Liver (tissue), 9 donors: Measurements from ENCODE around the gene RIOK1. TPM values are rescaled to one million over a fixed set of nuclear protein-coding genes. Genes with fewer than 3 reads are reported as not detected.
A peak's percentile ranks its signal among the peaks of the same experiment; 100 is the strongest.

Experiments used
- DNase-seq: peaks from one replicate; pipeline ENCODE4 v3.0.0-alpha.2; 2017; ENCODE audit warnings: low spot score
- H3K27ac ChIP-seq, 2 donors: one replicate each; pipeline ENCODE4 v1.7.0; 2013; ENCODE audit warnings: inconsistent platforms in 2 of 2, low read length in 2 of 2, control low read depth in 1 of 2, low read depth in 1 of 2, mild to moderate bottlenecking in 1 of 2
- H3K27me3 ChIP-seq, 4 donors: one replicate each; pipeline versions ENCODE4 v1.6.1 to v1.7.0; 2013; ENCODE audit warnings: low read length in 3 of 4, inconsistent platforms in 1 of 4, mild to moderate bottlenecking in 1 of 4, moderate library complexity in 1 of 4; ENCODE audit not compliant: control insufficient read depth in 4 of 4, insufficient read depth in 4 of 4
- H3K36me3 ChIP-seq, 4 donors: one replicate each; pipeline versions ENCODE4 v1.6.1 to v1.7.0; 2013; ENCODE audit warnings: low read length in 3 of 4, mild to moderate bottlenecking in 3 of 4, low read depth in 1 of 4, moderate library complexity in 1 of 4; ENCODE audit not compliant: control insufficient read depth in 4 of 4, insufficient read depth in 3 of 4
- H3K4me1 ChIP-seq, 4 donors: one replicate each; pipeline versions ENCODE4 v1.6.1 to v1.7.0; 2013; ENCODE audit warnings: low read length in 3 of 4, mild to moderate bottlenecking in 3 of 4, moderate library complexity in 1 of 4; ENCODE audit not compliant: control insufficient read depth in 4 of 4, insufficient read depth in 4 of 4
- H3K4me3 ChIP-seq, 3 donors: one replicate each; pipeline versions ENCODE4 v1.6.1 to v1.7.0; 2013; ENCODE audit warnings: low read length in 3 of 3, control low read depth in 1 of 3, low read depth in 1 of 3, mild to moderate bottlenecking in 1 of 3
- H3K9ac ChIP-seq, 2 donors: one replicate each; pipeline ENCODE4 v1.7.0; 2013; ENCODE audit warnings: low read length in 2 of 2, mild to moderate bottlenecking in 2 of 2, moderate library complexity in 2 of 2, control low read depth in 1 of 2, low read depth in 1 of 2
- H3K9me3 ChIP-seq, 4 donors: one replicate each; pipeline versions ENCODE4 v1.6.1 to v1.7.0; 2013; ENCODE audit warnings: low read length in 3 of 4; ENCODE audit not compliant: control insufficient read depth in 4 of 4
- EGR1 ChIP-seq, 2 donors: IDR thresholded peaks; 2 replicates each; pipeline ENCODE4 v1.6.1; 2016 to 2018; ENCODE audit warnings: antibody characterized with exemption in 2 of 2, low read depth in 2 of 2
- FOXA1 ChIP-seq: IDR thresholded peaks from 2 replicates; pipeline ENCODE4 v1.6.1; 2016; ENCODE audit warnings: antibody characterized with exemption
- FOXA2 ChIP-seq: IDR thresholded peaks from 2 replicates; pipeline ENCODE4 v1.6.1; 2016; ENCODE audit warnings: antibody characterized with exemption
- GABPA ChIP-seq, 2 donors: IDR thresholded peaks in 1 of 2; conservative IDR thresholded peaks in 1 of 2; 2 replicates each; pipeline ENCODE4 v1.6.1; 2016; ENCODE audit warnings: antibody characterized with exemption in 2 of 2, mild to moderate bottlenecking in 1 of 2, moderate library complexity in 1 of 2
- HNF4A ChIP-seq, 2 donors: conservative IDR thresholded peaks; 2 replicates each; pipeline ENCODE4 v1.6.1; 2016; ENCODE audit warnings: antibody characterized with exemption in 2 of 2, mild to moderate bottlenecking in 2 of 2
- HNF4G ChIP-seq: IDR thresholded peaks from 2 replicates; pipeline ENCODE4 v1.6.1; 2016; ENCODE audit warnings: antibody characterized with exemption
- JUND ChIP-seq, 2 donors: IDR thresholded peaks; 2 replicates each; pipeline ENCODE4 v1.6.1; 2016; ENCODE audit warnings: antibody characterized with exemption in 2 of 2
- RAD21 ChIP-seq, 2 donors: IDR thresholded peaks; 2 replicates each; pipeline ENCODE4 v1.6.1; 2016; ENCODE audit warnings: antibody characterized with exemption in 2 of 2, mild to moderate bottlenecking in 2 of 2
- RXRA ChIP-seq, 2 donors: IDR thresholded peaks; 2 replicates each; pipeline ENCODE4 v1.6.1; 2017 to 2018; ENCODE audit warnings: antibody characterized with exemption in 2 of 2, mild to moderate bottlenecking in 1 of 2
- SP1 ChIP-seq: IDR thresholded peaks from 2 replicates; pipeline ENCODE4 v1.6.1; 2018; ENCODE audit warnings: antibody characterized with exemption, mild to moderate bottlenecking
- TAF1 ChIP-seq: conservative IDR thresholded peaks from 2 replicates; pipeline ENCODE4 v1.6.1; 2016; ENCODE audit warnings: antibody characterized with exemption, mild to moderate bottlenecking
- WGBS: extraction: QIAGEN DNeasy Blood & Tissue Kit; methylation state at CpG from one replicate; pipeline ENCODE4 v1.1.7; 2013; 5-methylcytosine and 5-hydroxymethylcytosine counted together
- polyA plus RNA-seq, 2 donors: library from polyadenylated mRNA; stranded (reverse) in 1 of 2; unstranded in 1 of 2; fragments of 200-250 nt in 1 of 2; fragments of >200 nt in 1 of 2; fragmentation: Nextera tagmentation in 1 of 2; extraction: Ambion mirVana in 1 of 2; gene quantifications; one replicate each; pipeline versions ENCODE4 v1.2.1 to v1.2.3, GENCODE V29; 2013 to 2015
- total RNA-seq, 2 donors: library from RNA; depleted of rRNA; stranded (reverse); fragments of >200 nt; gene quantifications; one replicate each; pipeline ENCODE4 v1.2.3, GENCODE V29; 2014
- TF ChIP-seq, protein P1 (sequence below): fragments of 150-350 bp; IDR thresholded peaks from 2 replicates; pipeline ENCODE4 v1.5.1; 2017; ENCODE audit warnings: improper control_type of control experiment, low read depth, low read length; ENCODE audit not compliant: missing input control
- TF ChIP-seq, protein P2 (sequence below): IDR thresholded peaks from 2 replicates; pipeline ENCODE4 v1.6.1; 2016; ENCODE audit warnings: antibody characterized with exemption
- TF ChIP-seq, protein P3 (sequence below): IDR thresholded peaks from 2 replicates; pipeline ENCODE4 v1.6.1; 2016; ENCODE audit warnings: antibody characterized with exemption
- donor health status: healthy.
- donor health status: healthy.
- donor health status: healthy.
- donor health status: healthy.
- donor health status: healthy.

The RIOK1 gene
- total and polyA plus RNA-seq, 4 donors = 4.8 to 10.0 (median 6.6) TPM

DNA sequence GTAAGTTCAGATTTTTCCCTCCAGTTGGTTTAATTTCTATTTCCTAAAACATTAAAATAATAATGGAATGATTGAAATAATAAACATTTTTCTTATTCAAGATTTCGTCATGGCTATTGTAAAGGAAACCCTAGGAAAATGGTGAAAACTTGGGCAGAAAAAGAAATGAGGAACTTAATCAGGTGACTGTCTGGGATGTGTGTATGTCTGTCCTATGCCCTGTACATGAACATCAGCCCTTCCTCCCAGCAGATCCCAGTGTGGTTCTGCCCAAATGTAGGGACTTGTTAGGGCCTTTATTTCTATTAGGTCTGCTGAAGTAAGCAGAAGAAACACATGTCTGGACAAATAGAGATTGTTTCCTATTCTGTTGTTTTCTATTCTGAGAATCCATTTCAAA lies 13.1 kb downstream of the RIOK1 start:
- no peak overlapping the region for H3K9ac ChIP-seq
- peaks cover 0 to 11% (median 9%) of the 10 kb centered on the region in 4 donors for H3K4me1 ChIP-seq
- H3K9me3 ChIP-seq = no peaks in the 10 kb centered on the region
- no peak overlapping the region for H3K27ac ChIP-seq
- WGBS = 92% methylated on average over 1 of the region's 1 CpG
- H3K36me3 ChIP-seq = peaks cover 2 to 60% (median 28%) of the 10 kb centered on the region in 4 donors
- H3K4me3 ChIP-seq = no peak overlapping the region
- DNase-seq = no peak
- no peaks in the 10 kb centered on the region for H3K27me3 ChIP-seq
- TF ChIP-seq RAD21 (IDR thresholded peaks at IDR 0.05) = no peak
- TF ChIP-seq TAF1 = no peak
- no peak for TF ChIP-seq HNF4A (conservative IDR thresholded peaks at IDR 0.05)
- no peak for TF ChIP-seq JUND (IDR thresholded peaks at IDR 0.05)
- TF ChIP-seq EGR1 (IDR thresholded peaks at IDR 0.05; ENCODE audit: low read depth in 2 of 2) = no peak
- TF ChIP-seq SP1 = no peak
- TF ChIP-seq, protein P1, sequence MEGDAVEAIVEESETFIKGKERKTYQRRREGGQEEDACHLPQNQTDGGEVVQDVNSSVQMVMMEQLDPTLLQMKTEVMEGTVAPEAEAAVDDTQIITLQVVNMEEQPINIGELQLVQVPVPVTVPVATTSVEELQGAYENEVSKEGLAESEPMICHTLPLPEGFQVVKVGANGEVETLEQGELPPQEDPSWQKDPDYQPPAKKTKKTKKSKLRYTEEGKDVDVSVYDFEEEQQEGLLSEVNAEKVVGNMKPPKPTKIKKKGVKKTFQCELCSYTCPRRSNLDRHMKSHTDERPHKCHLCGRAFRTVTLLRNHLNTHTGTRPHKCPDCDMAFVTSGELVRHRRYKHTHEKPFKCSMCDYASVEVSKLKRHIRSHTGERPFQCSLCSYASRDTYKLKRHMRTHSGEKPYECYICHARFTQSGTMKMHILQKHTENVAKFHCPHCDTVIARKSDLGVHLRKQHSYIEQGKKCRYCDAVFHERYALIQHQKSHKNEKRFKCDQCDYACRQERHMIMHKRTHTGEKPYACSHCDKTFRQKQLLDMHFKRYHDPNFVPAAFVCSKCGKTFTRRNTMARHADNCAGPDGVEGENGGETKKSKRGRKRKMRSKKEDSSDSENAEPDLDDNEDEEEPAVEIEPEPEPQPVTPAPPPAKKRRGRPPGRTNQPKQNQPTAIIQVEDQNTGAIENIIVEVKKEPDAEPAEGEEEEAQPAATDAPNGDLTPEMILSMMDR = no peak
- no peak for TF ChIP-seq FOXA2
- no peak for TF ChIP-seq GABPA (IDR thresholded peaks at IDR 0.05 in 1 of 2, conservative IDR thresholded peaks at IDR 0.05 in 1 of 2)

DNA sequence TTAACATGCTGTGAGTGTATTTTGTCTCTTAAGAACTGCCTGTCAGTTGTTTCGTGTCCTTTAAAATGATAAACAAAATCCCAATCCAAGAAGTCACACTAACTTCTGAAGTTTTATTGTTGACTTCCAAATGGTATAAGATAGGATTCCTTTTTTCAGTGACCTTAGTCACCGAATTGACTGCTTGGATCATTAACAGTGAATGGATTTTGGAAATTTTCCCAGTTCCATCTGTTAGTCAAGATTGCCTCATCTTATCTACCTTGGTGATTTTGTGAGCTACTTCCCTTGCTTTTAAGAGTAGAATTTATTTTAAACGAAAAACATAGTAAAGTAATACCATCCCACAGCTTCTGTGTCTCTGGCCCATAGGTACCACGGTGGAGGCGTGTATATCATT lies 14.9 kb downstream of the RIOK1 start:
- DNase-seq = no peak
- H3K36me3 ChIP-seq = peaks cover 7 to 56% (median 26%) of the 10 kb centered on the region in 4 donors
- H3K9me3 ChIP-seq = no peaks in the 10 kb centered on the region
- no peak overlapping the region for H3K4me3 ChIP-seq
- H3K9ac ChIP-seq = no peak overlapping the region
- TF ChIP-seq, protein P2, sequence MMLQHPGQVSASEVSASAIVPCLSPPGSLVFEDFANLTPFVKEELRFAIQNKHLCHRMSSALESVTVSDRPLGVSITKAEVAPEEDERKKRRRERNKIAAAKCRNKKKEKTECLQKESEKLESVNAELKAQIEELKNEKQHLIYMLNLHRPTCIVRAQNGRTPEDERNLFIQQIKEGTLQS = peak; percentile 65
- TF ChIP-seq, protein P1 = no peak
- TF ChIP-seq RXRA (IDR thresholded peaks at IDR 0.05) = no peak
- peak in 1 of 2 donors; percentile 47 for TF ChIP-seq RAD21 (IDR thresholded peaks at IDR 0.05)
- no peak for TF ChIP-seq FOXA1
- peak in 1 of 2 donors; percentile 36 for TF ChIP-seq HNF4A (conservative IDR thresholded peaks at IDR 0.05)
- WGBS = 61% methylated on average over 5 of the region's 5 CpGs
- peaks cover 0 to 11% (median 9%) of the 10 kb centered on the region in 4 donors for H3K4me1 ChIP-seq
- no peak overlapping the region for H3K27ac ChIP-seq
- no peaks in the 10 kb centered on the region for H3K27me3 ChIP-seq

DNA sequence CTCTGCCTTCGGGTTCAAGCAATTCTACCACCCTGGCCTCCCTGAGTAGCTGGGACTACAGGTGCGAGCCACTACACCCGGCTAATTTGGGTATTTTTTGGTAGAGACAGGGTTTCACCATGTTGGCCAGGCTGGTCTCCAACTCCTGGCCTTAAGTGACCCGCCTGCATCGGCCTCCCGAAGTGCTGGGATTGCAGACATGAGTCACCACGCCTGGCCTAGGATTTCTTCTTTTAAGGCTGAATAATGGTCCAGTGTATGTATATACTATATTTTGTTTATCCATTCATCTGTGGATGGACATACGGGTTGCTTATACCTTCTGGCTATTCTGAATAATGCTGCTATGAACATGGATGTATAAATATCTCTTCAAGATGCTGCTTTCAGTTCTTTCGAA lies 17.1 kb downstream of the RIOK1 start:
- Histone ChIP-seq H3K9ac (no peak overlapping the region), H3K9me3 (no peaks in the 10 kb centered on the region), H3K27me3 (no peaks in the 10 kb centered on the region), H3K27ac (no peak overlapping the region), H3K4me1 (peaks cover 0 to 11% (median 9%) of the 10 kb centered on the region in 4 donors), H3K4me3 (no peak overlapping the region), H3K36me3 (peaks cover 8 to 57% (median 38%) of the 10 kb centered on the region in 4 donors)
- DNase-seq = no peak
- WGBS = 96% methylated on average over 9 of the region's 9 CpGs
- TF ChIP-seq, protein P2 = no peak
- TF ChIP-seq HNF4G = no peak
- TF ChIP-seq, protein P3, sequence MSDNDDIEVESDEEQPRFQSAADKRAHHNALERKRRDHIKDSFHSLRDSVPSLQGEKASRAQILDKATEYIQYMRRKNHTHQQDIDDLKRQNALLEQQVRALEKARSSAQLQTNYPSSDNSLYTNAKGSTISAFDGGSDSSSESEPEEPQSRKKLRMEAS = no peak
